ENCODE results near the gene BMP8A. TPM values are rescaled to one million over a fixed set of nuclear protein-coding genes. Genes with fewer than 3 reads are reported as not detected.

The BMP8A gene
- total and polyA plus RNA-seq, 2 of the 8 experiments (the other 6 are each of a cell fraction or from before 2014, with no cell fraction given) = 0.38 to 0.43 TPM

DNA sequence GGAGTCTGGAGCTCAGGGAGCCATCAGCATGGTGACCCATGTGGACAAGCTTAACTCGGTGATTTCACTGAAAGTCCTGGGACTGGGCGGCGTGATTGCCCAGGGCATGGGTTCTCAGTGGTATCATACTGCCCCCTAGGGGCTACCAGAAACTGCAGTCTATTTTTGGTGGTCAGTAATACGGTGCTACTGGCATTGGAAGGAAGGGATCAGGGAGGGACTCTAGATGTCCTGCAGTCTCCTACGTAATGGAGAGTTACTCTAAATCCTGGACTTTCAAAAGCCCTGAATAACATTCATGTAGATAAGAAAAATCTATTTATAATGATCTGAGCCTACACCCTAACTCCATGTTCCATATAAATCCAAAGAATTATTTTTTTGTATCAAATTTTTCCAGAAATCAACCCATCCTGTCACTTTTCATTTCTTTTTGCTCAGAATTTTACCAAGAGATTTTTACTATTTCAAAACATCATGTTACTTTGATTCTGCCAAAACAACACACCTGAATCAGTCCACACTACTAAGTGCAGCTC is 47.9 kb downstream of the BMP8A start:
- Histone ChIP-seq H4K8ac (ENCODE audit: extremely low read depth, insufficient read depth, low read length) (no peak overlapping the region), H3K27ac (ENCODE audit: low read depth, low read length) (no peak overlapping the region), H4K20me1 (replicated peaks in 1 of 2; ENCODE audit: control insufficient read depth in 1 of 2, insufficient read depth in 2 of 2, low read length in 2 of 2) (peaks cover 0 to 2% of the 10 kb centered on the region in 2 experiments), H2BK120ac (replicated peaks; ENCODE audit: low read depth, low read length) (no peak overlapping the region), H2BK5ac (ENCODE audit: low read depth, low read length) (no peak overlapping the region), H3K18ac (ENCODE audit: extremely low read depth, low read length) (no peak overlapping the region), H3K4me2 (ENCODE audit: insufficient read depth in 1 of 2, low read depth in 2 of 2, low read length in 2 of 2) (no peak overlapping the region), H3K56ac (replicated peaks; ENCODE audit: insufficient read length, low read depth, low read length) (no peak overlapping the region), H3K9ac (replicated peaks in 1 of 4; ENCODE audit: extremely low read depth in 1 of 4, low read depth in 3 of 4, low read length in 3 of 4) (no peak overlapping the region), H2AFZ (ENCODE audit: low read length) (no peak overlapping the region), H3K36me3 (ENCODE audit: control insufficient read depth in 2 of 4, insufficient read depth in 4 of 4, low read length in 3 of 4) (no peaks in the 10 kb centered on the region; a peak in 1 of 8 replicates), H3K4me1 (replicated peaks in 1 of 4; ENCODE audit: control insufficient read depth in 3 of 4, insufficient read depth in 4 of 4, low read length in 3 of 4) (no peaks in the 10 kb centered on the region), H3K23ac (ENCODE audit: insufficient read length) (no peak overlapping the region), H4K91ac (replicated peaks; ENCODE audit: insufficient read length, low read length) (no peak overlapping the region), H3K27me3 (replicated peaks in 1 of 4; ENCODE audit: control insufficient read depth in 3 of 4, extremely low read depth in 1 of 4, insufficient read depth in 3 of 4, low read length in 3 of 4) (no peaks in the 10 kb centered on the region), H3K4ac (replicated peaks; ENCODE audit: insufficient read length, low read depth, low read length) (no peak overlapping the region), H2BK15ac (ENCODE audit: low read length) (no peak overlapping the region), H2BK20ac (ENCODE audit: low read length) (no peak overlapping the region), H2BK12ac (ENCODE audit: low read depth, low read length) (no peak overlapping the region), H3K14ac (ENCODE audit: insufficient read length) (no peak overlapping the region), H2AK5ac (ENCODE audit: low read depth, low read length) (no peak overlapping the region), H3K79me2 (ENCODE audit: control insufficient read depth in 1 of 2, insufficient read depth in 2 of 2, low read length in 2 of 2) (no peaks in the 10 kb centered on the region), H3K9me3 (ENCODE audit: insufficient read depth in 2 of 2, low read depth in 1 of 2, low read length in 1 of 2) (no peaks in the 10 kb centered on the region), H3K23me2 (ENCODE audit: low read depth, low read length) (no peaks in the 10 kb centered on the region), H3K79me1 (ENCODE audit: low read depth, low read length) (no peaks in the 10 kb centered on the region), H4K5ac (ENCODE audit: insufficient read length, low read depth, low read length) (no peak overlapping the region), H3K4me3 (ENCODE audit: extremely low read depth in 1 of 4, insufficient read depth in 2 of 4, low read depth in 3 of 4, low read length in 4 of 4) (no peak overlapping the region)
- 41% methylated on average over 5 of the region's 5 CpGs; no CpG with 5 or more reads in 1 of the 2 experiments for WGBS, 2 experiments (ENCODE audit: extremely low coverage in 1 of 2, insufficient coverage in 1 of 2, insufficient read length in 1 of 2, insufficient replicate concordance in 2 of 2, low coverage in 1 of 2, low lambda C conversion rate in 2 of 2, missing lambda C conversion rate in 1 of 2)
- POLR2A ChIA-PET (ENCODE audit: partially characterized antibody) = interaction anchor here (0.6 to 1.5 kb wide), 4 partner anchors 15 to 437 kb away, joined by 3 to 4 read pairs (median 4); no protein-coding TSS in a partner anchor
- FAIRE-seq = peak; percentile 90
- CTCF ChIA-PET (ENCODE audit: partially characterized antibody) = interaction anchor here (0.6 to 5.3 kb wide), 32 partner anchors 8 to 919 kb away, joined by 3 to 68 read pairs (median 4); partner anchors contain the start of gene BMP8A
- peak; percentile 25 to 75 for DNase-seq (ENCODE audit: low read depth in 1 of 2, low spot score in 2 of 2)
- TF ChIP-seq SIN3A (conservative IDR thresholded peaks at IDR 0.05 in 1 of 2, IDR thresholded peaks at IDR 0.05 in 1 of 2; ENCODE audit: low read depth in 1 of 2, low read length in 2 of 2) = 0 out of 4 replicates have a peak, but pooled peaks of 1 of the 2 experiments have one; percentile 29
- TF ChIP-seq, protein P1, sequence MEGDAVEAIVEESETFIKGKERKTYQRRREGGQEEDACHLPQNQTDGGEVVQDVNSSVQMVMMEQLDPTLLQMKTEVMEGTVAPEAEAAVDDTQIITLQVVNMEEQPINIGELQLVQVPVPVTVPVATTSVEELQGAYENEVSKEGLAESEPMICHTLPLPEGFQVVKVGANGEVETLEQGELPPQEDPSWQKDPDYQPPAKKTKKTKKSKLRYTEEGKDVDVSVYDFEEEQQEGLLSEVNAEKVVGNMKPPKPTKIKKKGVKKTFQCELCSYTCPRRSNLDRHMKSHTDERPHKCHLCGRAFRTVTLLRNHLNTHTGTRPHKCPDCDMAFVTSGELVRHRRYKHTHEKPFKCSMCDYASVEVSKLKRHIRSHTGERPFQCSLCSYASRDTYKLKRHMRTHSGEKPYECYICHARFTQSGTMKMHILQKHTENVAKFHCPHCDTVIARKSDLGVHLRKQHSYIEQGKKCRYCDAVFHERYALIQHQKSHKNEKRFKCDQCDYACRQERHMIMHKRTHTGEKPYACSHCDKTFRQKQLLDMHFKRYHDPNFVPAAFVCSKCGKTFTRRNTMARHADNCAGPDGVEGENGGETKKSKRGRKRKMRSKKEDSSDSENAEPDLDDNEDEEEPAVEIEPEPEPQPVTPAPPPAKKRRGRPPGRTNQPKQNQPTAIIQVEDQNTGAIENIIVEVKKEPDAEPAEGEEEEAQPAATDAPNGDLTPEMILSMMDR (IDR thresholded peaks at IDR 0.05; ENCODE audit: control extremely low read depth in 1 of 3, insufficient read depth in 1 of 3, low read depth in 1 of 3, low read length in 3 of 3) = peak; percentile 63 to 91 (median 87)
- peak; percentile 92 to 93 for TF ChIP-seq RAD21 (IDR thresholded peaks at IDR 0.05 in 1 of 2, conservative IDR thresholded peaks at IDR 0.05 in 1 of 2; ENCODE audit: low read depth in 2 of 2, low read length in 2 of 2)
- TF ChIP-seq TBP (IDR thresholded peaks at IDR 0.05; ENCODE audit: low read depth, low read length) = no peak

Measured in H1 (cell line).